OCI-LY7 (cell line): Measurements from ENCODE around the gene PCDHA2.

Source experiments
- CTCF ChIP-seq: fragments of 200-600 bp; sonication (generic); conservative IDR thresholded peaks from 2 replicates; pipeline ENCODE4 v1.5.1; 2014; ENCODE audit warnings: mild to moderate bottlenecking, antibody characterized with exemption, low read length, moderate library complexity, mixed read lengths
- EZH2phosphoT487 ChIP-seq: fragments of 200-600 bp; sonication (generic); IDR thresholded peaks from 2 replicates; pipeline ENCODE4 v1.6.1; 2018; ENCODE audit warnings: low read depth, borderline replicate concordance, mild to moderate bottlenecking, mixed run types, antibody characterized with exemption, low read length, moderate library complexity, mixed read lengths

DNA sequence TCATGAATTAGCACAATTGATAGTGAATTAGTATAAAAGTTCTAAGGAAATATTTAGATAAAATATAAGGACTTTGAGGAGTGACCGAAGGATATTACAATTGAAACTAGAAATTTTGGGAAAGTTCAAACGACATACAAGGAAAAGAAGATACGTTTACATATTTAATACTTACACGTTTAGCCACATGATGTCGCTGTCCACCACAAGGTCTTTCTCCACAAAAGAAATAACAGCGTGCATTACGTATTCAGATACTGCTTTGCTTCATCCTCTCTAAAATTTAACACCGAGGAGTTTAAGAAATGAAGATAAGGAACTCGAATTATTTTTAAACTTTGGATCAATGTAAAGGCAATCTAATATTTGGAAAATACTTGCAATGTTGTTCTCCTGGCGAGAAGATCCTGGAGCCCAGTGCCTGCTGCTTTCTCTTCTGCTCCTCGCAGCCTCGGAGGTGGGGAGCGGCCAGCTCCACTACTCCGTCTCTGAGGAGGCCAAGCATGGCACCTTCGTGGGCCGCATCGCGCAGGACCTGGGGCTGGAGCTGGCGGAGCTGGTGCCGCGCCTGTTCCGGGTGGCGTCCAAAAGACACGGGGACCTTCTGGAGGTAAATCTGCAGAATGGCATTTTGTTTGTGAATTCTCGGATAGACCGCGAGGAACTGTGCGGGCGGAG lies 6.3 kb downstream of the PCDHA2 start, which contains the start of gene PCDHA3:
- TF ChIP-seq CTCF: peak; percentile 67
- no peak for TF ChIP-seq EZH2phosphoT487
